Mesendoderm (in vitro differentiated cells): ENCODE measurements around the gene TLR2.
"Not testable (repeated sequence)": the region's sequence is repeated elsewhere in the genome, so short reads cannot be mapped to it uniquely, and the experiment has no call there.

Experiments
- DNase-seq: peaks from one replicate; pipeline ENCODE4 v3.0.0; 2013
- H2AK5ac ChIP-seq: 2 replicates; pipeline ENCODE4 v1.6.1; 2013; ENCODE audit warnings: low read length, inconsistent platforms
- H2BK120ac ChIP-seq: 2 replicates; pipeline ENCODE4 v1.6.1; 2013; ENCODE audit warnings: low read depth, mild to moderate bottlenecking, low read length, moderate library complexity, mixed read lengths
- H2BK15ac ChIP-seq: replicated peaks from 2 replicates; pipeline ENCODE4 v1.6.1; 2013; ENCODE audit warnings: low read depth, mild to moderate bottlenecking, moderate library complexity
- H2BK5ac ChIP-seq: 2 replicates; pipeline ENCODE4 v1.6.1; 2013; ENCODE audit warnings: low read length, inconsistent platforms
- H3K18ac ChIP-seq: 2 replicates; pipeline ENCODE4 v1.6.1; 2013; ENCODE audit warnings: mild to moderate bottlenecking, low read length, mixed read lengths
- H3K23ac ChIP-seq: one replicate; pipeline ENCODE4 v1.6.1; 2013; ENCODE audit warnings: low read length
- H3K27ac ChIP-seq: 2 replicates; pipeline ENCODE4 v1.5.1; 2013; ENCODE audit warnings: low read depth, mild to moderate bottlenecking, inconsistent platforms, low read length, moderate library complexity
- H3K27me3 ChIP-seq: 2 replicates; pipeline ENCODE4 v1.6.1; 2013; ENCODE audit warnings: low read length, control low read depth, mild to moderate bottlenecking, inconsistent platforms; ENCODE audit not compliant: insufficient read depth, poor library complexity
- H3K36me3 ChIP-seq: 2 replicates; pipeline ENCODE4 v1.6.1; 2013; ENCODE audit warnings: low read length, inconsistent platforms; ENCODE audit not compliant: control insufficient read depth, insufficient read depth
- H3K4ac ChIP-seq: one replicate; pipeline ENCODE4 v1.6.1; 2013; ENCODE audit warnings: low read depth, mild to moderate bottlenecking, low read length, moderate library complexity
- H3K4me1 ChIP-seq: 2 replicates; pipeline ENCODE4 v1.6.1; 2013; ENCODE audit warnings: low read depth, low read length, inconsistent platforms; ENCODE audit not compliant: control insufficient read depth
- H3K4me2 ChIP-seq: 2 replicates; pipeline ENCODE4 v1.6.1; 2013; ENCODE audit warnings: low read length
- H3K4me3 ChIP-seq: 2 replicates; pipeline ENCODE4 v1.5.1; 2013; ENCODE audit warnings: mild to moderate bottlenecking, low read length
- H3K56ac ChIP-seq: one replicate; pipeline ENCODE4 v1.6.1; 2013; ENCODE audit warnings: low read length
- H3K79me1 ChIP-seq: 2 replicates; pipeline ENCODE4 v1.6.1; 2013; ENCODE audit warnings: low read length, inconsistent platforms
- H3K79me2 ChIP-seq: 2 replicates; pipeline ENCODE4 v1.6.1; 2013; ENCODE audit warnings: mild to moderate bottlenecking, low read length; ENCODE audit not compliant: control insufficient read depth, insufficient read depth
- H3K9ac ChIP-seq: 2 replicates; pipeline ENCODE4 v1.6.1; 2013; ENCODE audit warnings: low read length, inconsistent platforms
- H4K5ac ChIP-seq: one replicate; pipeline ENCODE4 v1.6.1; 2013; ENCODE audit warnings: low read length
- H4K8ac ChIP-seq: one replicate; pipeline ENCODE4 v1.6.1; 2013; ENCODE audit warnings: low read depth, mild to moderate bottlenecking, control low read depth, low read length, moderate library complexity
- WGBS: extraction: QIAGEN DNeasy Blood & Tissue Kit; methylation state at CpG from one replicate; pipeline ENCODE4 v1.1.7; 2013; ENCODE audit warnings: low lambda C conversion rate, missing lambda C conversion rate; ENCODE audit not compliant: insufficient coverage; ENCODE audit errors: extremely low coverage; 5-methylcytosine and 5-hydroxymethylcytosine counted together

Gene TLR2

DNA sequence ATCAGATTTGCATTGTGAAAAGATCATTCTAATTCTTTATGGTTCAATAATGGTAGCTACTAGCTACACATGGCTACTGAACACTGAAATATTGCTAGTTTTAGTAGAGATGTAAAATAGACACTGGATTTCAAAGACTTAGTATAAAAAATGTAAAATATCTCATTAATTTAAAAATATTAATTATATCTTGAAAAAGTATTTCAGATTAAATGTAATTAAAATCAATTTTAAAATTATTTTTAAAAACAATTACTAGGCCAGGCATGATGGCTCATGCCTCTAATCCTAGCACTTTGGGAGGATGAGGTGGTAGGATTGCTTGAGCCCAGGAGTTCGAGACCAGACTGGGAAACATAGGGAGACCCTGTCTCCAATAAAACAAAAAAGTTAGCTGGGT lies 20.4 kb upstream of the TLR2 start:
- DNase-seq, result no peak
- H3K79me2 ChIP-seq, result no peaks in the 10 kb centered on the region
- H2BK5ac ChIP-seq, result no peak overlapping the region
- H3K79me1 ChIP-seq, result no peaks in the 10 kb centered on the region
- H3K4me2 ChIP-seq, result no peak overlapping the region
- no peak overlapping the region for H3K9ac ChIP-seq
- H3K4ac ChIP-seq, result no peak overlapping the region
- H3K18ac ChIP-seq, result no peak overlapping the region
- WGBS, result no CpG with 5 or more reads among the region's 1 CpG
- no peak overlapping the region for H3K56ac ChIP-seq
- no peak overlapping the region for H3K4me3 ChIP-seq
- H3K27ac ChIP-seq, result no peak overlapping the region
- H2BK120ac ChIP-seq, result no peak overlapping the region
- no peak overlapping the region for H4K5ac ChIP-seq
- no peak overlapping the region for H4K8ac ChIP-seq
- H3K4me1 ChIP-seq, result no peaks in the 10 kb centered on the region
- no peak overlapping the region for H2AK5ac ChIP-seq
- no peaks in the 10 kb centered on the region for H3K36me3 ChIP-seq
- H3K27me3 ChIP-seq, result no peaks in the 10 kb centered on the region
- H2BK15ac ChIP-seq, result no peak overlapping the region
- H3K23ac ChIP-seq, result no peak overlapping the region

DNA sequence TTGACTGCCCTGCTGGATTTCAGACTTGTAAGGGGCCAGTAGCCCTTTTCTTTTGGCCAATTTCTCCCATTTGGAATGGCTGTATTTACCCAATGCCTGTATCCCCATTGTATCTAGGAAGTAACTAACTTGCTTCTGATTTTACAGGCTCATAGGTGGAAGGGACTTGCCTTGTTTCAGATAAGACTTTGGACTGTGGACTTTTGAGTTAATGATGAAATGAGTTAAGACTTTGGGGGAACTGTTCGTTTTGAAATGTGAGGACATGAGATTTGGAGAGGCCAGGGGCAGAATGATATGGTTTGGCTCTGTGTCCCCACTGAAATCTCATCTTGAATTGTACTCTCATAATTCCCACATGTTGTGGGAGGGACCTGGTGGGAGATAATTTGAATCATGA lies 17.6 kb upstream of the TLR2 start:
- H3K36me3 ChIP-seq, H2BK15ac ChIP-seq, H2BK5ac ChIP-seq: not testable (repeated sequence)

DNA sequence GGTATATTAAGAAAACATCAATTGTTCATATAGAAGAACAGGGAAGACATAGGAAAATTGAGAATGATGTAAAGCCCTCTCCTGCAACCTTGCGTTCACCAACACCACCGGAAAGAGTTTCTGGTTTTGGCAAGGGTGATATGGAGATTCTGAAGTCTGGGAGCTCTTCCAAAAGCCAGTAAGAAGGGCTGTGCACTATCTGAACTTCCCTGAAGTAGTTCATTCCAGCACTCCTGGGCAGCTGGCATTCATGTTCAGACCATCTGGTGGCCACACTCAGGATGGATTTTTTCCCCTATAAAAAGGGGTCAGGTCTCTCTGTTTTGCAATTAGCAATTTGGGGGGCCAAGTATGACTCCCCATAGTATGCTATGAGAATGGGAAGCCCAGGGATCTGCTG lies 15.4 kb upstream of the TLR2 start:
- Histone ChIP-seq H4K8ac (no peak overlapping the region), H2BK5ac (no peak overlapping the region), H3K23ac (no peak overlapping the region), H3K27ac (no peak overlapping the region), H3K56ac (no peak overlapping the region), H2AK5ac (no peak overlapping the region), H3K18ac (no peak overlapping the region), H3K4me2 (no peak overlapping the region), H3K4ac (no peak overlapping the region), H3K4me1 (no peaks in the 10 kb centered on the region), H2BK120ac (no peak overlapping the region), H3K4me3 (no peak overlapping the region), H3K27me3 (no peaks in the 10 kb centered on the region), H3K79me2 (no peaks in the 10 kb centered on the region), H3K79me1 (no peaks in the 10 kb centered on the region), H3K36me3 (no peaks in the 10 kb centered on the region), H4K5ac (no peak overlapping the region), H2BK15ac (no peak overlapping the region), H3K9ac (no peak overlapping the region)
- DNase-seq, result no peak
- WGBS, result no CpG with 5 or more reads among the region's 2 CpGs

More for the DNA sequence above, 17.6 kb upstream of the TLR2 start:
- WGBS, result no CpG with 5 or more reads among the region's 1 CpG
- not testable (repeated sequence) for H3K4me3 ChIP-seq, H4K5ac ChIP-seq, H3K4me1 ChIP-seq, H3K27me3 ChIP-seq, DNase-seq, H3K27ac ChIP-seq, H3K23ac ChIP-seq, H3K79me2 ChIP-seq, H3K4me2 ChIP-seq, H3K18ac ChIP-seq, H3K56ac ChIP-seq, H3K9ac ChIP-seq, H2AK5ac ChIP-seq, H2BK120ac ChIP-seq, H3K79me1 ChIP-seq, H3K4ac ChIP-seq, H4K8ac ChIP-seq

DNA sequence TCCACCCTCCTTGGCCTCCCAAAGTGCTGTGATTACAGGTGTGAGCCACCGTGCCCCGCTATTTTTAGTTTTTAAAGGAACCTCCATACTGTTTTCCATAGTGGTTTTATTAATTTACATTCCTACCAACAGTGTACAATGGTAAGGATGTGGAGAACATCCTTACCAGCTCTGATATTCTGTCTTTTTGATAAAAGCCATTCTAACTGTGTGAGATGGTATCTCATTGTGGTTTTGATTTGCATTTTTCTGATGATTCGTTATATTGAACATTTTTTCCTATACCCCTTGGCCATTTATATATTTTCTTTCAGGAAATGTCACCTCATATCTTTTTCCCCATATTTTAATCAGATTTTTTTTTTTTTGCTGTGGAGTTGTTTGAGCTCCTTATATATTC lies 14.2 kb upstream of the TLR2 start:
- no peak for DNase-seq

DNA sequence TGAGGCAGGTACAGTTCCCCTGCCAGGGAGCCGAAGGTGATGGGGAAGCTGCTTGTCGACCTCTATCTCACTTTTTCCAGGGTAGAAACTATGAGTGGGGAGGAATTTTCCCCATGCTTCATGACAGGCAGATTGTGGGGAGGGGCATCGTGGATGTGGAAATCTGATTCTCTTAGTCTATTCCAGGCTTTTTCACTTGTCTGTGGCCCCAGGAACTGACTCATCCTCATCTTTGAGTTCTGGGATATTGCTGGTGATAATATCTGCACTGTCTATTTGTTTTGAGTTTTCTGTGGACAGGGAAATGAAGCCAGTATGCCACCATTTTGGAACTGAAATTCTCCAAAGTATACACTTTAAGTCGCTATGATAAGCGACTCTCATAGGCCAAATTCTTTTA lies 7.6 kb upstream of the TLR2 start:
- H2BK15ac ChIP-seq, result no peak overlapping the region
- no peak overlapping the region for H2BK5ac ChIP-seq
- H3K56ac ChIP-seq, result no peak overlapping the region
- H3K9ac ChIP-seq, result no peak overlapping the region
- no peaks in the 10 kb centered on the region for H3K4me1 ChIP-seq
- no peaks in the 10 kb centered on the region for H3K36me3 ChIP-seq
- no peak overlapping the region for H3K23ac ChIP-seq
- 100% methylated on average over 1 of the region's 5 CpGs for WGBS
- no peak for DNase-seq
- no peak overlapping the region for H2BK120ac ChIP-seq
- H3K79me1 ChIP-seq, result no peaks in the 10 kb centered on the region
- H4K8ac ChIP-seq, result no peak overlapping the region
- no peaks in the 10 kb centered on the region for H3K27me3 ChIP-seq
- no peak overlapping the region for H4K5ac ChIP-seq
- no peak overlapping the region for H3K27ac ChIP-seq
- no peak overlapping the region for H3K4ac ChIP-seq
- H3K79me2 ChIP-seq, result no peaks in the 10 kb centered on the region
- H3K4me2 ChIP-seq, result no peak overlapping the region
- no peak overlapping the region for H3K4me3 ChIP-seq
- no peak overlapping the region for H3K18ac ChIP-seq
- H2AK5ac ChIP-seq, result no peak overlapping the region

More for the DNA sequence above, 14.2 kb upstream of the TLR2 start:
- Histone ChIP-seq H2AK5ac (no peak overlapping the region), H3K9ac (no peak overlapping the region), H3K4me2 (no peak overlapping the region), H3K18ac (no peak overlapping the region), H3K56ac (no peak overlapping the region), H3K4ac (no peak overlapping the region), H3K27ac (no peak overlapping the region), H2BK5ac (no peak overlapping the region), H3K36me3 (no peaks in the 10 kb centered on the region), H3K4me1 (no peaks in the 10 kb centered on the region), H3K27me3 (no peaks in the 10 kb centered on the region), H4K8ac (no peak overlapping the region), H4K5ac (no peak overlapping the region), H3K23ac (no peak overlapping the region), H3K79me1 (no peaks in the 10 kb centered on the region), H3K4me3 (no peak overlapping the region), H2BK120ac (no peak overlapping the region), H3K79me2 (no peaks in the 10 kb centered on the region), H2BK15ac (no peak overlapping the region)
- WGBS, result no CpG with 5 or more reads among the region's 3 CpGs

DNA sequence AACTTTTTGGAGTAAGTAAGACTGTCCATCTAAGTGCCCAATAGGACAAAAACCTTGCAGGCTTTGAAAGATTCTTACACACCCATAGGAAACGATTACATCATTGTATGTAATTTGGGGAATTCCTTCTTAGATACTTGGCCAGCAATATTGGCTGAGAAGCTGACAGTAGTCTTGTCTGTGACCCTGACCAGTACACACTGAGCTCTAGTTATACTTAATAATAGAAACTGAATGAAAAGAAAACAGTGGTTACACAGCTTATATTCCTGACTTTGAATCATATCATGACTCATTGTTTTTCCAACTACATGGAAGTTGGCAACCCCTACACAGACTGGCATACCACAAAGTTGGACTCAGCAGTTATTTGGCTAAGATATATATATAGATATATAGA lies 7.1 kb upstream of the TLR2 start:
- Histone ChIP-seq H3K23ac (no peak overlapping the region), H2BK120ac (no peak overlapping the region), H3K79me1 (no peaks in the 10 kb centered on the region), H3K4ac (no peak overlapping the region), H3K79me2 (no peaks in the 10 kb centered on the region), H3K36me3 (no peaks in the 10 kb centered on the region), H3K4me3 (no peak overlapping the region), H3K4me1 (no peaks in the 10 kb centered on the region), H3K27ac (no peak overlapping the region), H2BK5ac (no peak overlapping the region), H2AK5ac (no peak overlapping the region), H3K27me3 (no peaks in the 10 kb centered on the region), H4K8ac (no peak overlapping the region), H3K18ac (no peak overlapping the region), H2BK15ac (no peak overlapping the region), H4K5ac (no peak overlapping the region), H3K9ac (no peak overlapping the region), H3K4me2 (no peak overlapping the region), H3K56ac (no peak overlapping the region)
- DNase-seq, result no peak
- no CpG with 5 or more reads among the region's 1 CpG for WGBS
